Loucy (cell line): ENCODE measurements around the gene KATNAL1.

Experiments
- CTCF ChIP-seq: fragments of 200-600 bp; sonication (generic); conservative IDR thresholded peaks from 2 replicates; pipeline ENCODE4 v1.5.1; 2014; ENCODE audit warnings: mild to moderate bottlenecking, antibody characterized with exemption, low read length
- EZH2phosphoT487 ChIP-seq: fragments of 200-600 bp; IDR thresholded peaks from 2 replicates; pipeline ENCODE4 v1.6.1; 2018; ENCODE audit warnings: antibody characterized with exemption, mild to moderate bottlenecking, moderate library complexity, borderline replicate concordance

GRCh38 chr13:30300596-30300995, 6.8 kb downstream of the KATNAL1 start:
- TF ChIP-seq CTCF (no peak), EZH2phosphoT487 (no peak)
